IMR-90 (cell line): ENCODE data around the gene STRN4. TPM values are rescaled to one million over a fixed set of nuclear protein-coding genes. Genes with fewer than 3 reads are reported as not detected.

ENCODE experiments used
- ATAC-seq: fragments of 200-7000 bp; cut with Tn5 transposase; 2 replicates; pipeline ENCODE4 v1.9.1; 2020; ENCODE audit warnings: low read depth, mild to moderate bottlenecking, moderate library complexity
- BruUV-seq: library from RNA; stranded (reverse); fragments of 400-500 nt; replicated peaks from 2 replicates; lab custom pipeline; 2021; lab: Mats Ljungman, UMichigan
- CTCF ChIA-PET: fragments of 300-600 bp; formaldehyde crosslinking; extraction: SDS; loops from one replicate; lab custom pipeline; 2021; ENCODE audit warnings: antibody characterized with exemption; lab: Yijun Ruan, JAX
- POLR2A ChIA-PET: fragments of 300-600 bp; sonication (Branson Sonifier 250); formaldehyde crosslinking; loops from one replicate; lab custom pipeline; 2022; ENCODE audit warnings: antibody characterized with exemption; ENCODE audit not compliant: unreplicated experiment; lab: Charles Lee
- DNase-seq: peaks from one replicate; pipeline ENCODE4 v3.0.0; 2013
- H2AFZ ChIP-seq: replicated peaks from 2 replicates; pipeline ENCODE3; 2013; ENCODE audit warnings: low read length, mild to moderate bottlenecking; ENCODE audit not compliant: poor library complexity
- H2AK5ac ChIP-seq: 2 replicates; pipeline ENCODE4 v1.6.1; 2013; ENCODE audit warnings: low read depth, low read length, inconsistent platforms
- H2AK9ac ChIP-seq: replicated peaks from 2 replicates; pipeline ENCODE3; 2013; ENCODE audit warnings: mild to moderate bottlenecking, low read depth, low read length, moderate library complexity; ENCODE audit not compliant: poor library complexity
- H2BK120ac ChIP-seq: 2 replicates; pipeline ENCODE4 v1.6.1; 2013; ENCODE audit warnings: low read depth, low read length, inconsistent platforms
- H2BK15ac ChIP-seq: 3 replicates; pipeline ENCODE4 v1.6.1; 2013; ENCODE audit warnings: low read depth, low read length, inconsistent platforms
- H2BK20ac ChIP-seq: 2 replicates; pipeline ENCODE4 v1.6.1; 2013; ENCODE audit warnings: low read depth, mild to moderate bottlenecking, inconsistent platforms, low read length, moderate library complexity
- H2BK5ac ChIP-seq: 2 replicates; pipeline ENCODE4 v1.6.1; 2013; ENCODE audit warnings: mild to moderate bottlenecking, low read depth, low read length, inconsistent platforms; ENCODE audit not compliant: poor library complexity, severe bottlenecking
- H3K14ac ChIP-seq: replicated peaks from 2 replicates; pipeline ENCODE4 v1.6.1; 2013; ENCODE audit warnings: low read depth, low read length, inconsistent platforms
- H3K18ac ChIP-seq: 2 replicates; pipeline ENCODE4 v1.6.1; 2013; ENCODE audit warnings: low read depth, low read length, control low read depth
- H3K23ac ChIP-seq: 2 replicates; pipeline ENCODE4 v1.6.1; 2013; ENCODE audit warnings: low read depth, low read length, inconsistent platforms
- H3K27ac ChIP-seq: 2 replicates; pipeline ENCODE4 v1.5.1; 2013; ENCODE audit warnings: mild to moderate bottlenecking, control low read depth, low read length; ENCODE audit not compliant: insufficient read depth
- H3K27me3 ChIP-seq: 2 replicates; pipeline ENCODE4 v1.6.1; 2013; ENCODE audit warnings: low read length; ENCODE audit not compliant: control insufficient read depth, insufficient read depth
- H3K36me3 ChIP-seq: 2 replicates; pipeline ENCODE4 v1.6.1; 2013; ENCODE audit warnings: low read length, mixed read lengths; ENCODE audit not compliant: control insufficient read depth, insufficient read depth
- H3K4ac ChIP-seq: 2 replicates; pipeline ENCODE4 v1.6.1; 2013; ENCODE audit warnings: low read depth, low read length, inconsistent platforms
- H3K4me1 ChIP-seq: 2 replicates; pipeline ENCODE4 v1.6.1; 2013; ENCODE audit warnings: low read length, mixed read lengths; ENCODE audit not compliant: control insufficient read depth, insufficient read depth
- H3K4me2 ChIP-seq: 2 replicates; pipeline ENCODE4 v1.6.1; 2013; ENCODE audit warnings: low read depth, mild to moderate bottlenecking, control low read depth, low read length, moderate library complexity
- H3K4me3 ChIP-seq: 2 replicates; pipeline ENCODE4 v1.5.1; 2013; ENCODE audit warnings: low read depth, mild to moderate bottlenecking, control low read depth, low read length, moderate library complexity; ENCODE audit not compliant: insufficient read depth
- H3K56ac ChIP-seq: 2 replicates; pipeline ENCODE4 v1.6.1; 2013; ENCODE audit warnings: low read length, inconsistent platforms; ENCODE audit not compliant: insufficient read depth; ENCODE audit errors: extremely low read depth
- H3K79me1 ChIP-seq, 2 experiments: 2 replicates each; pipeline ENCODE4 v1.6.1; 2013; ENCODE audit warnings: low read length in 2 of 2, inconsistent platforms in 1 of 2, low read depth in 1 of 2
- H3K9ac ChIP-seq: 2 replicates; pipeline ENCODE4 v1.6.1; 2013; ENCODE audit warnings: low read depth, low read length, control low read depth
- H3K9me1 ChIP-seq: 2 replicates; pipeline ENCODE4 v1.6.1; 2013; ENCODE audit warnings: low read length, inconsistent platforms; ENCODE audit not compliant: insufficient read depth
- H3K9me3 ChIP-seq: 2 replicates; pipeline ENCODE4 v1.6.1; 2013; ENCODE audit warnings: low read length; ENCODE audit not compliant: control insufficient read depth, insufficient read depth
- H4K20me1 ChIP-seq: 2 replicates; pipeline ENCODE4 v1.6.1; 2013; ENCODE audit warnings: low read length, inconsistent platforms; ENCODE audit not compliant: insufficient read depth
- H4K5ac ChIP-seq: 2 replicates; pipeline ENCODE4 v1.6.1; 2013; ENCODE audit warnings: mild to moderate bottlenecking, low read depth, low read length, control low read depth
- H4K8ac ChIP-seq, 2 experiments: 2 replicates each; pipeline ENCODE4 v1.6.1; 2013; ENCODE audit warnings: low read depth in 2 of 2, low read length in 2 of 2, control low read depth in 1 of 2, inconsistent platforms in 1 of 2
- H4K91ac ChIP-seq: 2 replicates; pipeline ENCODE4 v1.6.1; 2013; ENCODE audit warnings: low read depth, low read length, inconsistent platforms; ENCODE audit not compliant: insufficient read depth
- BHLHE40 ChIP-seq: fragments of 150-350 bp; IDR thresholded peaks from 2 replicates; pipeline ENCODE4 v1.6.1; 2016; ENCODE audit warnings: mild to moderate bottlenecking, low read depth, low read length
- CEBPB ChIP-seq: IDR thresholded peaks from 2 replicates; pipeline ENCODE4 v1.6.1; 2012; ENCODE audit warnings: low read depth, low read length, improper control_type of control experiment
- CHD1 ChIP-seq: IDR thresholded peaks from 2 replicates; pipeline ENCODE4 v1.6.1; 2012; ENCODE audit warnings: low read depth, low read length, improper control_type of control experiment
- FOS ChIP-seq: fragments of 150-350 bp; IDR thresholded peaks from 2 replicates; pipeline ENCODE4 v1.6.1; 2016; ENCODE audit warnings: low read depth, low read length
- MAFK ChIP-seq: IDR thresholded peaks from 2 replicates; pipeline ENCODE4 v1.6.1; 2012; ENCODE audit warnings: low read depth, low read length, improper control_type of control experiment
- MAZ ChIP-seq: IDR thresholded peaks from 2 replicates; pipeline ENCODE4 v1.6.1; 2012; ENCODE audit warnings: low read depth, mild to moderate bottlenecking, low read length, improper control_type of control experiment, moderate library complexity, borderline replicate concordance
- MXI1 ChIP-seq: IDR thresholded peaks from 2 replicates; pipeline ENCODE4 v1.6.1; 2012; ENCODE audit warnings: low read depth, mild to moderate bottlenecking, low read length, moderate library complexity, borderline replicate concordance
- NFE2L2 ChIP-seq: fragments of 150-350 bp; IDR thresholded peaks from 2 replicates; pipeline ENCODE4 v1.6.1; 2016; ENCODE audit warnings: low read depth, mild to moderate bottlenecking, low read length
- POLR2A ChIP-seq: IDR thresholded peaks from 2 replicates; pipeline ENCODE4 v1.6.1; 2012; ENCODE audit warnings: mild to moderate bottlenecking, low read depth, low read length
- RAD21 ChIP-seq: IDR thresholded peaks from 2 replicates; pipeline ENCODE4 v1.6.1; 2012; ENCODE audit warnings: low read length, improper control_type of control experiment
- RCOR1 ChIP-seq: IDR thresholded peaks from 2 replicates; pipeline ENCODE4 v1.6.1; 2012; ENCODE audit warnings: mild to moderate bottlenecking, low read length, improper control_type of control experiment; ENCODE audit not compliant: insufficient replicate concordance
- RFX5 ChIP-seq: IDR thresholded peaks from 2 replicates; pipeline ENCODE4 v1.8.0; 2012; ENCODE audit warnings: low read depth, mild to moderate bottlenecking, low read length, moderate library complexity
- SMC3 ChIP-seq: fragments of 150-350 bp; IDR thresholded peaks from 2 replicates; pipeline ENCODE4 v1.6.1; 2016; ENCODE audit warnings: low read depth, mild to moderate bottlenecking, antibody characterized with exemption, low read length, moderate library complexity
- WGBS, 2 experiments: methylation state at CpG; one replicate each; pipeline versions ENCODE4 v1.1.5 to v1.1.7; 2013; ENCODE audit warnings: missing lambda C conversion rate in 2 of 2; ENCODE audit not compliant: insufficient read length in 1 of 2; ENCODE audit errors: extremely low coverage in 2 of 2; 5-methylcytosine and 5-hydroxymethylcytosine counted together
- dilution Hi-C: fragments of 300-500 bp; cut with HindIII; formaldehyde crosslinking; loops from one replicate; pipeline ENCODE4 v1.14.3; 2018; ENCODE audit warnings: low sequenced_read_pairs; ENCODE audit not compliant: unreplicated experiment
- in situ Hi-C: fragments of 300-500 bp; cut with MboI; formaldehyde crosslinking; loops from 3 replicates; pipeline ENCODE4 v1.14.3; 2019; ENCODE audit warnings: low sequenced_read_pairs, inconsistent platforms, mixed read lengths
- intact Hi-C: fragments of 100-400 bp; cut with micrococcal nuclease; formaldehyde crosslinking; loops from 2 replicates; pipeline ENCODE4 v1.10.0; 2022
- polyA plus RNA-seq, 3 experiments: library from polyadenylated mRNA; depleted of rRNA; stranded (reverse); fragments of >200 nt; gene quantifications; 2 replicates each; pipeline ENCODE4 v1.2.3, GENCODE V29; 2012; ENCODE audit warnings: low replicate concordance in 1 of 3
- total RNA-seq: library from RNA; depleted of rRNA; stranded (reverse); fragments of >200 nt; gene quantifications from 2 replicates; pipeline ENCODE4 v1.2.3, GENCODE V29; 2012
- TF ChIP-seq, protein P1 (sequence below): fragments of 150-350 bp; IDR thresholded peaks from 2 replicates; pipeline ENCODE4 v1.6.1; 2016; ENCODE audit warnings: low read depth, mild to moderate bottlenecking, low read length, moderate library complexity, borderline replicate concordance
- TF ChIP-seq, protein P2 (sequence below): fragments of 150-350 bp; IDR thresholded peaks from 2 replicates; pipeline ENCODE4 v1.6.1; 2017; ENCODE audit warnings: mild to moderate bottlenecking, antibody characterized with exemption, low read length, low read depth
- TF ChIP-seq, protein P3 (sequence below): conservative IDR thresholded peaks from 2 replicates; pipeline ENCODE4 v1.5.1; 2012; ENCODE audit warnings: mild to moderate bottlenecking, low read depth, low read length, improper control_type of control experiment

The STRN4 gene
- total and polyA plus RNA-seq, 2 of the 4 experiments (the other 2 are of a cell fraction): 36.7 to 112 TPM

DNA sequence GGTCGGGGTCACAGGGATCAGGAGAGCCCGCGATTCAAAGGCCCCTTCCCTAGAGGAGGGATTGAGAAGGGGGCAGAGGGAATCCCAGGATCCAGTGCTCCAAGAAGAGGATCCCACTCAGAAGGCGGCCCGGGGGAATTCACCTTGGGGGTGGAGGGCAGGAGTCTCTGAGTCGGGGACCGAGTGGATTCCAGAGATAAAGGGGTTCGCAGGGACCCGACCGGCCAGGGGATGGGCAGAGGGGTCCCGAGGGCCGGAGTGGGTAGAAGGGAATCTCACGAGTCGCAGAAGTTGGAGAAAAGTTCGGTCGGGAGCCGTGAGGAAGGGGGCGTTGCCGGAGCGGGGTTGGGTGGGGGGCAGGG is 29.6 kb downstream of the STRN4 start:
- Histone ChIP-seq H2AK5ac (no peak overlapping the region; the same call in 1 of the 2 replicates), H3K27ac (peak overlapping the region; percentile 87), H3K36me3 (peaks cover 17% of the 10 kb centered on the region), H4K20me1 (peaks cover 6% of the 10 kb centered on the region), H3K79me1 (peaks cover 6 to 54% of the 10 kb centered on the region in 2 experiments), H3K9ac (peak overlapping the region; percentile 92), H4K5ac (no peak overlapping the region), H2BK15ac (no peak overlapping the region), H3K4me2 (peak overlapping the region; percentile 85), H3K18ac (no peak overlapping the region; the same call in 1 of the 2 replicates), H3K4me3 (peak overlapping the region; percentile 93), H2AK9ac (peak overlapping the region; percentile 59), H3K56ac (peak overlapping the region; percentile 4; the same call in 1 of the 2 replicates), H3K9me1 (no peaks in the 10 kb centered on the region), H3K9me3 (no peaks in the 10 kb centered on the region), H4K91ac (no peak overlapping the region), H3K23ac (no peak overlapping the region; the same call in 1 of the 2 replicates), H2BK120ac (no peak overlapping the region), H2BK20ac (no peak overlapping the region), H4K8ac (peak overlapping the region in 1 of 2 experiments; percentile 40; a peak in 2 of 4 replicates), H3K4ac (peak overlapping the region; percentile 63), H3K4me1 (peaks cover 7% of the 10 kb centered on the region), H3K27me3 (no peaks in the 10 kb centered on the region), H2AFZ (peak overlapping the region; percentile 86), H3K14ac (0 out of 2 replicates have a peak overlapping the region, but pooled peaks have one; percentile 4), H2BK5ac (peak overlapping the region; percentile 7)
- ATAC-seq (peak; percentile 4), DNase-seq (no peak)
- TF ChIP-seq RFX5 (no peak), CHD1 (no peak), MAZ (no peak), NFE2L2 (no peak), CEBPB (no peak), MAFK (no peak), MXI1 (no peak), POLR2A (no peak), RCOR1 (no peak), RAD21 (no peak), FOS (no peak), SMC3 (no peak), BHLHE40 (no peak)
- TF ChIP-seq, protein P1, sequence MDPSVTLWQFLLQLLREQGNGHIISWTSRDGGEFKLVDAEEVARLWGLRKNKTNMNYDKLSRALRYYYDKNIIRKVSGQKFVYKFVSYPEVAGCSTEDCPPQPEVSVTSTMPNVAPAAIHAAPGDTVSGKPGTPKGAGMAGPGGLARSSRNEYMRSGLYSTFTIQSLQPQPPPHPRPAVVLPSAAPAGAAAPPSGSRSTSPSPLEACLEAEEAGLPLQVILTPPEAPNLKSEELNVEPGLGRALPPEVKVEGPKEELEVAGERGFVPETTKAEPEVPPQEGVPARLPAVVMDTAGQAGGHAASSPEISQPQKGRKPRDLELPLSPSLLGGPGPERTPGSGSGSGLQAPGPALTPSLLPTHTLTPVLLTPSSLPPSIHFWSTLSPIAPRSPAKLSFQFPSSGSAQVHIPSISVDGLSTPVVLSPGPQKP: no peak
- TF ChIP-seq, protein P2, sequence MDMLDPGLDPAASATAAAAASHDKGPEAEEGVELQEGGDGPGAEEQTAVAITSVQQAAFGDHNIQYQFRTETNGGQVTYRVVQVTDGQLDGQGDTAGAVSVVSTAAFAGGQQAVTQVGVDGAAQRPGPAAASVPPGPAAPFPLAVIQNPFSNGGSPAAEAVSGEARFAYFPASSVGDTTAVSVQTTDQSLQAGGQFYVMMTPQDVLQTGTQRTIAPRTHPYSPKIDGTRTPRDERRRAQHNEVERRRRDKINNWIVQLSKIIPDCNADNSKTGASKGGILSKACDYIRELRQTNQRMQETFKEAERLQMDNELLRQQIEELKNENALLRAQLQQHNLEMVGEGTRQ: no peak
- TF ChIP-seq, protein P3, sequence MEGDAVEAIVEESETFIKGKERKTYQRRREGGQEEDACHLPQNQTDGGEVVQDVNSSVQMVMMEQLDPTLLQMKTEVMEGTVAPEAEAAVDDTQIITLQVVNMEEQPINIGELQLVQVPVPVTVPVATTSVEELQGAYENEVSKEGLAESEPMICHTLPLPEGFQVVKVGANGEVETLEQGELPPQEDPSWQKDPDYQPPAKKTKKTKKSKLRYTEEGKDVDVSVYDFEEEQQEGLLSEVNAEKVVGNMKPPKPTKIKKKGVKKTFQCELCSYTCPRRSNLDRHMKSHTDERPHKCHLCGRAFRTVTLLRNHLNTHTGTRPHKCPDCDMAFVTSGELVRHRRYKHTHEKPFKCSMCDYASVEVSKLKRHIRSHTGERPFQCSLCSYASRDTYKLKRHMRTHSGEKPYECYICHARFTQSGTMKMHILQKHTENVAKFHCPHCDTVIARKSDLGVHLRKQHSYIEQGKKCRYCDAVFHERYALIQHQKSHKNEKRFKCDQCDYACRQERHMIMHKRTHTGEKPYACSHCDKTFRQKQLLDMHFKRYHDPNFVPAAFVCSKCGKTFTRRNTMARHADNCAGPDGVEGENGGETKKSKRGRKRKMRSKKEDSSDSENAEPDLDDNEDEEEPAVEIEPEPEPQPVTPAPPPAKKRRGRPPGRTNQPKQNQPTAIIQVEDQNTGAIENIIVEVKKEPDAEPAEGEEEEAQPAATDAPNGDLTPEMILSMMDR: no peak
- ChIA-PET CTCF (no interaction called here), POLR2A (interaction anchor here (0.7 kb wide), 1 partner anchor 140 kb away, joined by 8 read pairs; no protein-coding TSS in a partner anchor)
- dilution Hi-C loops: no loop called here
- TSS peak; percentile 58 for BruUV-seq
- in situ Hi-C loops: no loop called here
- intact Hi-C loops: no loop called here
- 0% methylated on average over 4 of the region's 20 CpGs; no CpG with 5 or more reads in 1 of the 2 experiments for WGBS, 2 experiments
